Neuronal stem cell (in vitro differentiated cells): ENCODE measurements around the gene IGFBP4.
A peak's percentile ranks its signal among the peaks of the same experiment; 100 is the strongest.

Experiments used
- DNase-seq: peaks from one replicate; pipeline ENCODE4 v3.0.0-alpha.2; 2013; ENCODE audit warnings: low spot score
- H2AFZ ChIP-seq: one replicate; pipeline ENCODE4 v1.6.1; 2013; ENCODE audit warnings: mild to moderate bottlenecking, low read length, inconsistent platforms
- H2AK5ac ChIP-seq: 2 replicates; pipeline ENCODE4 v1.6.1; 2013; ENCODE audit warnings: low read depth, mild to moderate bottlenecking, inconsistent platforms, low read length, moderate library complexity, mixed read lengths
- H2BK120ac ChIP-seq: 2 replicates; pipeline ENCODE4 v1.6.1; 2013; ENCODE audit warnings: low read depth, mild to moderate bottlenecking, inconsistent platforms, low read length, moderate library complexity, mixed read lengths
- H2BK12ac ChIP-seq: one replicate; pipeline ENCODE4 v1.6.1; 2013; ENCODE audit warnings: low read length, inconsistent platforms
- H2BK15ac ChIP-seq: 2 replicates; pipeline ENCODE4 v1.6.1; 2013; ENCODE audit warnings: mild to moderate bottlenecking, low read length, inconsistent platforms, mixed read lengths
- H2BK5ac ChIP-seq: one replicate; pipeline ENCODE4 v1.6.1; 2013; ENCODE audit warnings: inconsistent platforms, mild to moderate bottlenecking, low read length, moderate library complexity
- H3K14ac ChIP-seq: one replicate; pipeline ENCODE4 v1.6.1; 2013; ENCODE audit warnings: low read length, inconsistent platforms
- H3K18ac ChIP-seq: 2 replicates; pipeline ENCODE4 v1.6.1; 2013; ENCODE audit warnings: low read length, inconsistent platforms
- H3K23ac ChIP-seq: 2 replicates; pipeline ENCODE4 v1.6.1; 2013; ENCODE audit warnings: low read depth, mild to moderate bottlenecking, mixed read lengths, low read length, inconsistent platforms; ENCODE audit not compliant: poor library complexity
- H3K27ac ChIP-seq: replicated peaks from 3 replicates; pipeline ENCODE4 v1.5.1; 2013; ENCODE audit warnings: low read length, inconsistent platforms
- H3K27me3 ChIP-seq, 3 experiments: 2 replicates each; pipeline ENCODE4 v1.6.1; 2013; ENCODE audit warnings: low read length in 3 of 3, mild to moderate bottlenecking in 2 of 3, inconsistent platforms in 1 of 3, low read depth in 1 of 3, mixed read lengths in 1 of 3, moderate library complexity in 1 of 3; ENCODE audit not compliant: control insufficient read depth in 3 of 3, insufficient read depth in 3 of 3
- H3K36me3 ChIP-seq, 2 donors: replicated peaks in 1 of 2; 2 replicates each; pipeline ENCODE4 v1.6.1; 2013; ENCODE audit warnings: low read length in 2 of 2; ENCODE audit not compliant: control insufficient read depth in 2 of 2, insufficient read depth in 2 of 2
- H3K4ac ChIP-seq: 2 replicates; pipeline ENCODE4 v1.6.1; 2013; ENCODE audit warnings: inconsistent platforms, mild to moderate bottlenecking, low read length, moderate library complexity
- H3K4me1 ChIP-seq, 2 donors: 1 replicate in 1 of 2; 2 replicates in 1 of 2; pipeline ENCODE4 v1.6.1; 2013; ENCODE audit warnings: low read length in 2 of 2, low read depth in 1 of 2; ENCODE audit not compliant: control insufficient read depth in 2 of 2, insufficient read depth in 1 of 2
- H3K4me2 ChIP-seq: one replicate; pipeline ENCODE4 v1.6.1; 2013; ENCODE audit warnings: mild to moderate bottlenecking, low read length, inconsistent platforms; ENCODE audit not compliant: insufficient read depth, poor library complexity, severe bottlenecking
- H3K4me3 ChIP-seq, 2 donors: 2 replicates each; pipeline ENCODE4 v1.5.1; 2013; ENCODE audit warnings: low read length in 2 of 2, mild to moderate bottlenecking in 2 of 2, inconsistent platforms in 1 of 2, moderate library complexity in 1 of 2
- H3K79me1 ChIP-seq: one replicate; pipeline ENCODE4 v1.6.1; 2013; ENCODE audit warnings: low read depth, mild to moderate bottlenecking, inconsistent platforms, low read length, moderate library complexity
- H3K9ac ChIP-seq: one replicate; pipeline ENCODE4 v1.6.1; 2013; ENCODE audit warnings: mild to moderate bottlenecking, low read depth, low read length, inconsistent platforms; ENCODE audit not compliant: poor library complexity
- H3K9me3 ChIP-seq, 2 donors: replicated peaks in 1 of 2; 2 replicates each; pipeline versions ENCODE3 to v1.6.1; 2013; ENCODE audit warnings: low read length in 2 of 2, mild to moderate bottlenecking in 2 of 2, inconsistent platforms in 1 of 2, low read depth in 1 of 2, mixed read lengths in 1 of 2, moderate library complexity in 1 of 2; ENCODE audit not compliant: control insufficient read depth in 2 of 2, insufficient read depth in 1 of 2
- H4K8ac ChIP-seq: one replicate; pipeline ENCODE4 v1.6.1; 2013; ENCODE audit warnings: low read depth, mild to moderate bottlenecking, inconsistent platforms, low read length, moderate library complexity
- H4K91ac ChIP-seq: one replicate; pipeline ENCODE4 v1.6.1; 2013; ENCODE audit warnings: low read length, low read depth, mild to moderate bottlenecking, inconsistent platforms; ENCODE audit not compliant: poor library complexity
- WGBS, 2 donors: extraction: QIAGEN DNeasy Blood & Tissue Kit; methylation state at CpG; one replicate each; pipeline ENCODE4 v1.1.7; 2013; ENCODE audit warnings: missing lambda C conversion rate in 2 of 2, mixed read lengths in 1 of 2; ENCODE audit not compliant: insufficient read length in 2 of 2, insufficient replicate concordance in 1 of 2; ENCODE audit errors: extremely low coverage in 2 of 2; 5-methylcytosine and 5-hydroxymethylcytosine counted together

Gene IGFBP4

GRCh38 chr17:40485851-40486521 is 42.7 kb downstream of the IGFBP4 start:
- no CpG with 5 or more reads among the region's 17 CpGs for WGBS, 2 donors
- H2BK5ac ChIP-seq = no peak overlapping the region
- no peak overlapping the region for H3K14ac ChIP-seq
- no peak overlapping the region for H2BK120ac ChIP-seq
- H2BK15ac ChIP-seq = no peak overlapping the region
- H4K8ac ChIP-seq = no peak overlapping the region
- no peaks in the 10 kb centered on the region for H3K36me3 ChIP-seq
- H3K27ac ChIP-seq = no peak overlapping the region
- no peak overlapping the region for H2BK12ac ChIP-seq
- H3K27me3 ChIP-seq = peaks cover 0 to 45% (median 0%) of the 10 kb centered on the region in 3 experiments
- H2AFZ ChIP-seq = no peak overlapping the region
- H3K4ac ChIP-seq = no peak overlapping the region
- DNase-seq = no peak
- no peak overlapping the region for H2AK5ac ChIP-seq
- no peaks in the 10 kb centered on the region for H3K9me3 ChIP-seq
- no peak overlapping the region for H3K9ac ChIP-seq
- H3K4me1 ChIP-seq = peaks cover 18 to 21% of the 10 kb centered on the region in 2 donors
- no peak overlapping the region for H3K4me3 ChIP-seq
- no peak overlapping the region for H4K91ac ChIP-seq
- no peak overlapping the region for H3K23ac ChIP-seq
- H3K79me1 ChIP-seq = no peaks in the 10 kb centered on the region
- no peak overlapping the region for H3K4me2 ChIP-seq
- H3K18ac ChIP-seq = no peak overlapping the region

DNA sequence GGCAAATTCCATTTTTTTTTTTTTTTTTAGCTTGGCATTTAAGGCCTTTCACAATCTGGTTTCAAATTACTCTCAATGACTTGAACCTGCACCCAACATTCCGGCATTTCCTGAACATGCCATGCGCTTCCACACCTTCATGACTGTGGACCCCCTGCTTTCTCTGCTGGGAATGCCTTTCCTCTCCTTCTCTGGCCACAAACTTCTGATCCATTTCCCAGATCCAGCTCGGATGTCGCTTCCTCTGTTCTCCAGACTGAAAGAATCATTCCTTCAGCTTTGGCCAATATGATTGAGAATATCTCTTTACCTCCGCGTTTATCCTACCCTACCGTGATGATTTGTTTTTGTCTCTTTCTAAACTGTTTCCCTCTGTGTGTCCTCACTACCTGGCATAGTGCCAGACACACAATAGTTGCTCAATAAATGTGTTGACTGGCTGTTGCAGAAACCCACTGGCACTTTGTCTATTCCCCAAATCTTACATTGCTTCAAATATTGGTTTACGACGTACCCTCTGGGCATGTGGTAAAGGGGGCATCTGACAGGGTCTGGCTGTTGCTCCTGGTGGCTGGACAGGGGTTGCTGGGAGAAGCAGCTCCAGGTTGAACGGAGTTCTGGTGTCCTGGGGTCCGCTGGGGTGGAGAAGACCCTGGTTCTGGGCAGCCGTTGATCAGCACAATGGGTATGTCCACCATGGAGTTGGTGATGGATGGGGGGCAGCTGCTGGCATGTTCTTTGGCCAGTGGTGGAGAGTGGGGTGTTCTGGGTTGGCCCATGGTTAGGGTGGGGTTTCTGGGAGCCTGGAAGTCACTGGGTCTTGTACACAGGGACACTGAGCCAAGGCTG is 43.5 kb downstream of the IGFBP4 start:
- no CpG with 5 or more reads among the region's 12 CpGs for WGBS, 2 donors
- Histone ChIP-seq H4K91ac (no peak overlapping the region), H3K79me1 (no peaks in the 10 kb centered on the region), H3K14ac (no peak overlapping the region), H3K36me3 (no peaks in the 10 kb centered on the region), H4K8ac (no peak overlapping the region), H3K27me3 (peaks cover 0 to 49% (median 0%) of the 10 kb centered on the region in 3 experiments), H2AK5ac (no peak overlapping the region), H2BK120ac (no peak overlapping the region), H3K4me2 (no peak overlapping the region), H3K23ac (no peak overlapping the region), H3K9ac (no peak overlapping the region), H3K4me3 (no peak overlapping the region), H3K4me1 (peaks cover 18 to 21% of the 10 kb centered on the region in 2 donors), H3K18ac (no peak overlapping the region), H2BK15ac (no peak overlapping the region), H3K9me3 (no peaks in the 10 kb centered on the region), H2BK5ac (no peak overlapping the region), H2BK12ac (no peak overlapping the region), H3K4ac (no peak overlapping the region), H3K27ac (no peak overlapping the region), H2AFZ (no peak overlapping the region)
- no peak for DNase-seq

GRCh38 chr17:40487371-40488020 is 44.2 kb downstream of the IGFBP4 start:
- Histone ChIP-seq H2BK5ac (no peak overlapping the region), H2BK15ac (no peak overlapping the region), H4K91ac (no peak overlapping the region), H2BK120ac (no peak overlapping the region), H2AK5ac (peak overlapping the region; percentile 3), H3K27me3 (peaks cover 0 to 49% (median 0%) of the 10 kb centered on the region in 3 experiments), H3K4me1 (peaks cover 18 to 21% of the 10 kb centered on the region in 2 donors), H3K36me3 (no peaks in the 10 kb centered on the region), H3K9ac (no peak overlapping the region), H4K8ac (no peak overlapping the region), H3K23ac (no peak overlapping the region), H2AFZ (no peak overlapping the region), H3K4me2 (no peak overlapping the region), H3K79me1 (no peaks in the 10 kb centered on the region), H3K27ac (no peak overlapping the region), H3K4me3 (no peak overlapping the region), H3K9me3 (no peaks in the 10 kb centered on the region), H3K14ac (no peak overlapping the region), H3K18ac (no peak overlapping the region), H3K4ac (no peak overlapping the region), H2BK12ac (no peak overlapping the region)
- DNase-seq = no peak
- no CpG with 5 or more reads among the region's 7 CpGs for WGBS, 2 donors
